Lower lobe of right lung (tissue), 2 donors: ENCODE data around the gene PLEKHD1. TPM values are rescaled to one million over a fixed set of nuclear protein-coding genes. Genes with fewer than 3 reads are reported as not detected.

Experiments
- ATAC-seq, 2 donors: fragments of 200-7000 bp; cut with Tn5 transposase; one replicate each; pipeline ENCODE4 v1.9.1; 2020 to 2022; ENCODE audit warnings: mild to moderate bottlenecking in 2 of 2, moderate library complexity in 2 of 2
- DNase-seq: peaks from one replicate; pipeline ENCODE4 v3.0.0-alpha.2; 2020
- H3K27ac ChIP-seq: fragments of 200-600 bp; one replicate; pipeline ENCODE4 v1.8.0; 2022
- H3K27me3 ChIP-seq: fragments of 200-600 bp; one replicate; pipeline ENCODE4 v1.8.0; 2022; ENCODE audit warnings: low read depth
- H3K36me3 ChIP-seq: fragments of 200-600 bp; one replicate; pipeline ENCODE4 v1.8.0; 2022; ENCODE audit warnings: mild to moderate bottlenecking
- H3K4me1 ChIP-seq: fragments of 200-600 bp; one replicate; pipeline ENCODE4 v1.8.0; 2022
- H3K4me3 ChIP-seq: fragments of 200-600 bp; one replicate; pipeline ENCODE4 v1.8.0; 2022; ENCODE audit warnings: mild to moderate bottlenecking
- H3K9me3 ChIP-seq: fragments of 200-600 bp; one replicate; pipeline ENCODE4 v1.8.0; 2022
- intact Hi-C: fragments of 100-400 bp; cut with DNase I; formaldehyde crosslinking; loops from one replicate; pipeline ENCODE4 v1.11.0; 2022
- total RNA-seq: library from RNA; stranded (reverse); fragmentation: NEBNext Ultra II Directional; extraction: Animal tissue kit (Norgen Biotek cat#: 25700); gene quantifications from one replicate; pipeline ENCODE4 v1.2.1, GENCODE V29; 2021
- TF ChIP-seq, protein P1 (sequence below): fragments of 200-600 bp; IDR thresholded peaks from one replicate; pipeline ENCODE4 v1.8.0; 2022; ENCODE audit warnings: antibody characterized with exemption, mild to moderate bottlenecking
- donor health status: DM: no; HTN: yes; CAD: no; lungs with severe emphysema.

The PLEKHD1 gene
- total RNA-seq, 1 donor from 2014 or later: 0.47 TPM

DNA sequence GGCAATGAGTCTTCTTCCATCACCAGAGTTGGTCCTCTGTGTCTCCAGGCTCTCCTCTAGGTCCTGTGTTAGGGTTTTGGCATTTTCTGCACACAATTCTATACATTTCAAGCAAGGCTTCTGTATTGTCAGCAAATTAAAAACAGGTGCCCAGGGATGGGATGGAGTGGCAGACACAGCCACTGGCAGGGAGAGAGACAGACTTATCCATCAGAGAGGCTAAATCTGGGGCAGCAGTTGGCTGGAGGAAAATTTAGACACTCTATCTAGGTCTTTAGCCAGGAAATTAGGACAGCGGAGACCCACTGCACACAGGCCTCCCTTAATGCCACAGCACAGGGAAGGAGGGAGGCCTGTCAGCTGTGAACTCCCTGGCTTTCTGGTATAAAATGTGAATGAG is 20.2 kb downstream of the PLEKHD1 start:
- Histone ChIP-seq H3K27me3 (no peaks in the 10 kb centered on the region), H3K36me3 (no peaks in the 10 kb centered on the region), H3K27ac (no peak overlapping the region), H3K4me3 (no peak overlapping the region), H3K9me3 (no peaks in the 10 kb centered on the region), H3K4me1 (peaks cover 14% of the 10 kb centered on the region)
- intact Hi-C loops: no loop called here
- ATAC-seq: no peak
- TF ChIP-seq, protein P1, sequence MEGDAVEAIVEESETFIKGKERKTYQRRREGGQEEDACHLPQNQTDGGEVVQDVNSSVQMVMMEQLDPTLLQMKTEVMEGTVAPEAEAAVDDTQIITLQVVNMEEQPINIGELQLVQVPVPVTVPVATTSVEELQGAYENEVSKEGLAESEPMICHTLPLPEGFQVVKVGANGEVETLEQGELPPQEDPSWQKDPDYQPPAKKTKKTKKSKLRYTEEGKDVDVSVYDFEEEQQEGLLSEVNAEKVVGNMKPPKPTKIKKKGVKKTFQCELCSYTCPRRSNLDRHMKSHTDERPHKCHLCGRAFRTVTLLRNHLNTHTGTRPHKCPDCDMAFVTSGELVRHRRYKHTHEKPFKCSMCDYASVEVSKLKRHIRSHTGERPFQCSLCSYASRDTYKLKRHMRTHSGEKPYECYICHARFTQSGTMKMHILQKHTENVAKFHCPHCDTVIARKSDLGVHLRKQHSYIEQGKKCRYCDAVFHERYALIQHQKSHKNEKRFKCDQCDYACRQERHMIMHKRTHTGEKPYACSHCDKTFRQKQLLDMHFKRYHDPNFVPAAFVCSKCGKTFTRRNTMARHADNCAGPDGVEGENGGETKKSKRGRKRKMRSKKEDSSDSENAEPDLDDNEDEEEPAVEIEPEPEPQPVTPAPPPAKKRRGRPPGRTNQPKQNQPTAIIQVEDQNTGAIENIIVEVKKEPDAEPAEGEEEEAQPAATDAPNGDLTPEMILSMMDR: no peak
- no peak for DNase-seq

DNA sequence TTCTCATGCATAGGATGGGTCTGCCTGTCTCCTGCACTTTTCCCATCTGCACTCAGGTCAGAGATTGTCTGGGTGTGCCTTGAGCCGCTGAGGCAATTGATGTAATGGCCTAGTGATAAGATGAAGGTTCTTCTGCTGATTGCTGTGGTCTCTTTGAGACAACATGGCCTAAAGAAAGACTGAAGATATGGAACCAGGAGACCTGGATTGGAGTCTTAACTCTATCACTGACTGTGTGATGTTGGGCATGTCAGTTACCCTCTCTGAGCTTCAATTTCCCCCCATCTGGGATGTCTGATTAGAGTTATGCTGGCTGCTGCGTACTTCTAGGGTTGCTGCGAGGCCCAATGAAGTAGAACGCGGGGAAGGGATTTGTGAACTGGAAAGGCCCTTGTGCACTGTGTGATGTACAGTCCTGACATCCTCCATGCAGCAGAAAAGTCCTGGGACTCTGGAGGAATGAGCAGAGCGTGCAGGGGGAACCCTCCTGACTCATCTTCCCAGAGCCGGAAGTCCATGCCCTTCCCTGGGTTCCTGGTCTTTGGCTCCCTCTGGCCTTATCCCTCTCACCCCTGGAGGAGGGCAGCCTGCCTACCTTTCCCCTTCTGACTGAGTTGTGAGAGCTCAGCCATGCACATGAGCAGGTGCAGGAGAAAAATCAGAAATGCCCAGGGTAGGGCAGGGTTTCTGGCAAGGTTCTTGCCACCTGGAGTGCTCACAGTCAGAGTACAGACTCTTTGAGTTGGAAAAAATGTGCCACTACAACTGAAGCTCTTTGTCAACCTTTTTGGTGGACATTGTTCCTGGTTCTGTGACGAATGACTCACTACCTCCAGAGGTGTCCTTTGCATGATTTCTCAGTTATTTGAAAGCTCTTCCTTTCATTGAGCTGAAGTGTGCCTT is 21.1 kb downstream of the PLEKHD1 start:
- DNase-seq: no peak
- intact Hi-C loops: no loop called here
- peak overlapping the region; percentile 68 for H3K27ac ChIP-seq
- no peak overlapping the region for H3K4me3 ChIP-seq
- no peaks in the 10 kb centered on the region for H3K27me3 ChIP-seq
- ATAC-seq: peak; percentile 78 to 82
- H3K4me1 ChIP-seq: peaks cover 14% of the 10 kb centered on the region
- no peaks in the 10 kb centered on the region for H3K36me3 ChIP-seq
- H3K9me3 ChIP-seq: no peaks in the 10 kb centered on the region
- TF ChIP-seq, protein P1: no peak

GRCh38 chr14:69506241-69506595 is 21.7 kb downstream of the PLEKHD1 start:
- ATAC-seq (peak; percentile 80 to 82), DNase-seq (no peak)
- no peak overlapping the region for H3K4me3 ChIP-seq
- H3K36me3 ChIP-seq: no peaks in the 10 kb centered on the region
- TF ChIP-seq, protein P1: no peak
- peaks cover 14% of the 10 kb centered on the region for H3K4me1 ChIP-seq
- no peaks in the 10 kb centered on the region for H3K9me3 ChIP-seq
- intact Hi-C loops: no loop called here
- H3K27ac ChIP-seq: peak overlapping the region; percentile 68
- no peaks in the 10 kb centered on the region for H3K27me3 ChIP-seq

- intact Hi-C loops: no loop called here
- ATAC-seq (peak; percentile 91 to 94), DNase-seq (peak; percentile 75)
- H3K27ac ChIP-seq: no peak overlapping the region
- no peaks in the 10 kb centered on the region for H3K9me3 ChIP-seq
- no peak overlapping the region for H3K4me3 ChIP-seq
- H3K36me3 ChIP-seq: no peaks in the 10 kb centered on the region
- H3K4me1 ChIP-seq: no peaks in the 10 kb centered on the region
- TF ChIP-seq, protein P1: no peak
- H3K27me3 ChIP-seq: no peaks in the 10 kb centered on the region
These were observed 34.0 kb downstream of the PLEKHD1 start for GRCh38 chr14:69518289-69519101.

- Histone ChIP-seq H3K9me3 (no peaks in the 10 kb centered on the region), H3K36me3 (no peaks in the 10 kb centered on the region), H3K4me3 (no peak overlapping the region), H3K4me1 (no peaks in the 10 kb centered on the region), H3K27me3 (no peaks in the 10 kb centered on the region), H3K27ac (no peak overlapping the region)
- ATAC-seq: peak; percentile 45 to 70
- intact Hi-C loops: no loop called here
- TF ChIP-seq, protein P1: no peak
- DNase-seq: no peak
These were observed 34.9 kb downstream of the PLEKHD1 start for GRCh38 chr14:69519204-69520100.
